Hepatocyte (in vitro differentiated cells): ENCODE data around the gene NGEF.

ENCODE experiments used
- CTCF ChIP-seq: fragments of 200-600 bp; sonication (generic); IDR thresholded peaks from 2 replicates; pipeline ENCODE4 v1.5.1; 2016; ENCODE audit warnings: antibody characterized with exemption, mild to moderate bottlenecking; ENCODE audit not compliant: poor library complexity
- EZH2 ChIP-seq: fragments of 200-600 bp; sonication (generic); IDR thresholded peaks from 2 replicates; pipeline ENCODE4 v1.6.1; 2016; ENCODE audit warnings: antibody characterized with exemption, mild to moderate bottlenecking, borderline replicate concordance

GRCh38 chr2:232913903-232914302 is 99.2 kb downstream of the NGEF start:
- no peak for TF ChIP-seq CTCF
- no peak for TF ChIP-seq EZH2
